Measurements from ENCODE around the gene XKR8. TPM values are rescaled to one million over a fixed set of nuclear protein-coding genes. Genes with fewer than 3 reads are reported as not detected.

XKR8 gene
- polyA plus RNA-seq, 1 donor from 2014 or later, result not detected

DNA sequence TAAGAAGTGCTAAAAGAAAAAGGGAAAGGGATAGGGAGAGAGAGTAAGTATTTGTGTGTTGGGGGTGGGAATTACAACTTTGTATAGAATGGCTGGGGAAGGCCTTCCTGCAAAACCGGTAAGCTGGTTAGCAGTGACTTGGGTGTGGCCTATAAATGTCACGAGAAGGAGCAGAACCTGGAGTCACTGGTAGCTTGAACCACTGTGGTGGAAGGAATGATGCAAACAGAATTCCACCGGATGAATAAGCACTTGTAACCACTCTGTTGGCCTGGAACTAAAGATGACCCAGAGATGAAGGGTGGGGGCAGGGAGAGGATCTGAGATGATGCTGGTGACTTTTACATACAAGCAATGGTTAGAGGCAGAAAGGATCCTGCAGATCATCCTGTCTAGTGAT is 8.9 kb downstream of the XKR8 start:
- Histone ChIP-seq H3K4me2 (ENCODE audit: low read length) (no peak overlapping the region), H3K9me2 (ENCODE audit: insufficient read depth, low read length) (no peaks in the 10 kb centered on the region), H4K20me1 (ENCODE audit: insufficient read depth) (no peaks in the 10 kb centered on the region), H3K27me3 (ENCODE audit: insufficient read depth, low read depth, low read length) (no peaks in the 10 kb centered on the region), H3F3A (ENCODE audit: insufficient read depth, low read length, poor library complexity, severe bottlenecking) (no peaks in the 10 kb centered on the region), H3K9ac (ENCODE audit: low read length) (no peak overlapping the region), H3K4me3 (ENCODE audit: low read length) (no peak overlapping the region), H3K27ac (ENCODE audit: low read length) (no peak overlapping the region), H2AFZ (ENCODE audit: low read depth, low read length) (no peak overlapping the region), H3K79me2 (replicated peaks; ENCODE audit: insufficient read depth, low read length) (no peaks in the 10 kb centered on the region), H3K9me3 (ENCODE audit: low read length) (no peaks in the 10 kb centered on the region), H3K36me3 (ENCODE audit: insufficient read depth, low read length) (no peaks in the 10 kb centered on the region)
- TF ChIP-seq EP300 (conservative IDR thresholded peaks at IDR 0.05; ENCODE audit: poor library complexity, severe bottlenecking), result no peak
- no peak for TF ChIP-seq EZH2 (IDR thresholded peaks at IDR 0.05; ENCODE audit: borderline replicate concordance, insufficient read depth, low read length, poor library complexity, severe bottlenecking)
- no peak for TF ChIP-seq SMC3 (conservative IDR thresholded peaks at IDR 0.05; ENCODE audit: poor library complexity)

DNA sequence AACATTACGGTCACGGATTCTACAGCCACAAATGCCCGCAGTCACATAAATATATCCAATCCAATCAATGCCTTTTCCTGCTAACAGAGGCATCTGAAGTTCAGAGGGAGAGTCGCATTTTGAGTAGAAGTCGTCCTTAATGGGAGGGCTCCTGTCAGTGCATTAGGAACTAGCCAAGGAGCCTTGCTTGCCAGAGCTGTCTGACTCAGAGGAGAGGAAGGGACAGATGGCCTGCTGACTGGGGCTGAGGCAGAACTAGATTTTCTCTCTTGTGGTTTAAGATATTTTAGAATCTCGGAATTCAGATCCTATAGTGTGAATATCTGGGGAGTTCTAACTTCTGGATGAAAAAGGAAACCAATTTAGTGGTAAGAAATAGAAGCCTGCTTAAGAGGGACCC is 10.6 kb downstream of the XKR8 start:
- Histone ChIP-seq H3K4me2 (ENCODE audit: low read length) (no peak overlapping the region), H3K9me2 (ENCODE audit: insufficient read depth, low read length) (no peaks in the 10 kb centered on the region), H3K4me3 (ENCODE audit: low read length) (no peak overlapping the region), H4K20me1 (ENCODE audit: insufficient read depth) (no peaks in the 10 kb centered on the region), H2AFZ (ENCODE audit: low read depth, low read length) (no peak overlapping the region), H3K9ac (ENCODE audit: low read length) (no peak overlapping the region), H3K79me2 (replicated peaks; ENCODE audit: insufficient read depth, low read length) (no peaks in the 10 kb centered on the region), H3K36me3 (ENCODE audit: insufficient read depth, low read length) (no peaks in the 10 kb centered on the region), H3F3A (ENCODE audit: insufficient read depth, low read length, poor library complexity, severe bottlenecking) (no peaks in the 10 kb centered on the region), H3K9me3 (ENCODE audit: low read length) (no peaks in the 10 kb centered on the region), H3K27ac (ENCODE audit: low read length) (no peak overlapping the region), H3K27me3 (ENCODE audit: insufficient read depth, low read depth, low read length) (no peaks in the 10 kb centered on the region)
- TF ChIP-seq SMC3 (conservative IDR thresholded peaks at IDR 0.05; ENCODE audit: poor library complexity) (no peak), TAF1 (IDR thresholded peaks at IDR 0.05; ENCODE audit: low read depth) (no peak), MXI1 (conservative IDR thresholded peaks at IDR 0.05; ENCODE audit: poor library complexity, severe bottlenecking) (no peak), RAD21 (conservative IDR thresholded peaks at IDR 0.05) (no peak), POLR2AphosphoS5 (IDR thresholded peaks at IDR 0.05) (no peak), REST (IDR thresholded peaks at IDR 0.05; ENCODE audit: borderline replicate concordance) (no peak), EZH2 (IDR thresholded peaks at IDR 0.05; ENCODE audit: borderline replicate concordance, insufficient read depth, low read length, poor library complexity, severe bottlenecking) (no peak), EP300 (conservative IDR thresholded peaks at IDR 0.05; ENCODE audit: poor library complexity, severe bottlenecking) (no peak)
- TF ChIP-seq, protein P1, sequence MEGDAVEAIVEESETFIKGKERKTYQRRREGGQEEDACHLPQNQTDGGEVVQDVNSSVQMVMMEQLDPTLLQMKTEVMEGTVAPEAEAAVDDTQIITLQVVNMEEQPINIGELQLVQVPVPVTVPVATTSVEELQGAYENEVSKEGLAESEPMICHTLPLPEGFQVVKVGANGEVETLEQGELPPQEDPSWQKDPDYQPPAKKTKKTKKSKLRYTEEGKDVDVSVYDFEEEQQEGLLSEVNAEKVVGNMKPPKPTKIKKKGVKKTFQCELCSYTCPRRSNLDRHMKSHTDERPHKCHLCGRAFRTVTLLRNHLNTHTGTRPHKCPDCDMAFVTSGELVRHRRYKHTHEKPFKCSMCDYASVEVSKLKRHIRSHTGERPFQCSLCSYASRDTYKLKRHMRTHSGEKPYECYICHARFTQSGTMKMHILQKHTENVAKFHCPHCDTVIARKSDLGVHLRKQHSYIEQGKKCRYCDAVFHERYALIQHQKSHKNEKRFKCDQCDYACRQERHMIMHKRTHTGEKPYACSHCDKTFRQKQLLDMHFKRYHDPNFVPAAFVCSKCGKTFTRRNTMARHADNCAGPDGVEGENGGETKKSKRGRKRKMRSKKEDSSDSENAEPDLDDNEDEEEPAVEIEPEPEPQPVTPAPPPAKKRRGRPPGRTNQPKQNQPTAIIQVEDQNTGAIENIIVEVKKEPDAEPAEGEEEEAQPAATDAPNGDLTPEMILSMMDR (IDR thresholded peaks at IDR 0.05; ENCODE audit: poor library complexity, severe bottlenecking), result no peak
